ENCODE measurements around the gene NCK2. TPM values are rescaled to one million over a fixed set of nuclear protein-coding genes. Genes with fewer than 3 reads are reported as not detected.

Gene NCK2
- total and polyA plus RNA-seq, 2 of the 13 experiments (the other 11 are each of a cell fraction or from before 2014, with no cell fraction given) = 14.8 to 23.5 TPM

GRCh38 chr2:105882341-105882740 is 137.6 kb downstream of the NCK2 start:
- no peak for TF ChIP-seq ZNF10 (CRISPR knock-in tag; IDR thresholded peaks at IDR 0.05; ENCODE audit: borderline replicate concordance, low read depth)
- TF ChIP-seq KIAA2018 (CRISPR knock-in tag; IDR thresholded peaks at IDR 0.05; ENCODE audit: borderline replicate concordance) = no peak
- TF ChIP-seq PRMT3 (CRISPR knock-in tag; IDR thresholded peaks at IDR 0.05; ENCODE audit: borderline replicate concordance, low read depth) = no peak
- no peak for TF ChIP-seq JUN (CRISPR knock-in tag; IDR thresholded peaks at IDR 0.05)
- TF ChIP-seq ZNF205 (CRISPR knock-in tag; IDR thresholded peaks at IDR 0.05) = no peak
- TF ChIP-seq MAF1 (CRISPR knock-in tag; IDR thresholded peaks at IDR 0.05; ENCODE audit: borderline replicate concordance) = no peak
- no peak for TF ChIP-seq AKNA (CRISPR knock-in tag; IDR thresholded peaks at IDR 0.05; ENCODE audit: borderline replicate concordance)
- ATAC-seq (no peak), DNase-seq (ENCODE audit: low spot score) (no peak), FAIRE-seq (no peak)
- no peak overlapping the region for H3K4me2 ChIP-seq (ENCODE audit: low read depth, low read length)
- H3K4me1 ChIP-seq (ENCODE audit: insufficient read depth, low read length) = peaks cover 12% of the 10 kb centered on the region
- H3K9ac ChIP-seq (ENCODE audit: insufficient read depth, low read depth, low read length) = no peak overlapping the region
- H2AFZ ChIP-seq (ENCODE audit: low read length) = no peak overlapping the region
- H3K9me3 ChIP-seq (ENCODE audit: low read length) = no peaks in the 10 kb centered on the region
- no peaks in the 10 kb centered on the region for H3K79me2 ChIP-seq (ENCODE audit: insufficient read depth, low read length)
- H3K36me3 ChIP-seq (replicated peaks in 1 of 2; ENCODE audit: control insufficient read depth in 1 of 2, insufficient read depth in 2 of 2, low read length in 2 of 2) = peaks cover 3 to 10% of the 10 kb centered on the region in 2 experiments; a peak in 2 of 5 replicates
- H3K27me3 ChIP-seq (ENCODE audit: control insufficient read depth in 1 of 2, insufficient read depth in 2 of 2, low read length in 2 of 2) = no peaks in the 10 kb centered on the region
- POLR2A ChIA-PET = no interaction called here
- H3K4me3 ChIP-seq (replicated peaks in 1 of 3; ENCODE audit: insufficient read depth in 1 of 3, low read depth in 2 of 3, low read length in 3 of 3) = no peak overlapping the region
- CTCF ChIA-PET (ENCODE audit: low intra/inter-chr PET ratio, low total read pairs) = no interaction called here
- in situ Hi-C loops (cut with HindIII; ENCODE audit: extremely low pct_ligation_motif_present, low pct_unique_long_range_greater_than_20kb) = no loop called here
- H4K20me1 ChIP-seq (ENCODE audit: insufficient read depth, low read length) = no peaks in the 10 kb centered on the region
- intact Hi-C loops (cut with micrococcal nuclease; ENCODE audit: unreplicated experiment) = no loop called here
- 84% methylated on average over 10 of the region's 10 CpGs for WGBS (ENCODE audit: low lambda C conversion rate)
- no TSS peak for BruUV-seq (replicated peaks)
- no peak overlapping the region for H3K27ac ChIP-seq (ENCODE audit: extremely low read length, insufficient read depth, low read length)

Measured in HepG2 (cell line).